ENCODE results near the gene TUBB. TPM values are rescaled to one million over a fixed set of nuclear protein-coding genes. Genes with fewer than 3 reads are reported as not detected.

Gene TUBB
- total RNA-seq, 2 experiments from 2014 or later: 1,695 to 1,719 TPM

GRCh38 chr6:30743099-30744053 is 23.2 kb downstream of the TUBB start:
- no peaks in the 10 kb centered on the region for H3K27me3 Mint-ChIP-seq

GRCh38 chr6:30744054-30744805 is 24.1 kb downstream of the TUBB start, which contains the start of gene IER3:
TSS of gene IER3 (minus strand) at chr6:30744547. CDS start at chr6:30744518, 29 bp downstream.
- peak within 1 kb of the TSS; percentile 99 for H3K4me3 Mint-ChIP-seq
- peak; percentile 91 for DNase-seq
- intact Hi-C loops (cut with micrococcal nuclease): loop anchor here (1.0 to 5.0 kb wide), 4 partner anchors 9 to 257 kb away; partner anchors contain the start of gene HLA-E
- peak within 1 kb of the TSS; percentile 97 for H3K27ac Mint-ChIP-seq
- H3K9me3 Mint-ChIP-seq: no peaks in the 10 kb centered on the region
- ChIA-PET CTCF (interaction anchor here (0.7 to 2.5 kb wide), 14 partner anchors 9 to 336 kb away, joined by 3 to 7 read pairs (median 4); partner anchors contain the start of gene VARS2), POLR2A (interaction anchor here (0.7 to 4.0 kb wide), 22 partner anchors 8 to 252 kb away, joined by 3 to 47 read pairs (median 6); partner anchors contain the start of gene MDC1)
- no peaks in the 10 kb centered on the region for H3K27me3 Mint-ChIP-seq
- H3K4me1 Mint-ChIP-seq (ENCODE audit: low read depth): peaks cover 57% of the 10 kb centered on the region
- peaks cover 47% of the 10 kb centered on the region for H3K36me3 Mint-ChIP-seq

More at GRCh38 chr6:30743099-30744053, 23.2 kb downstream of the TUBB start:
- peak overlapping the region; percentile 99 for H3K4me3 Mint-ChIP-seq
- POLR2A ChIA-PET: interaction anchor here (0.8 to 4.0 kb wide), 19 partner anchors 8 to 133 kb away, joined by 3 to 47 read pairs (median 6); partner anchors contain the start of gene MDC1
- peak overlapping the region; percentile 97 for H3K27ac Mint-ChIP-seq
- CTCF ChIA-PET: interaction anchor here (0.6 to 3.4 kb wide), 9 partner anchors 8 to 85 kb away, joined by 3 to 19 read pairs (median 4); no protein-coding TSS in a partner anchor
- intact Hi-C loops (cut with micrococcal nuclease): loop anchor here (1.0 to 5.0 kb wide), 6 partner anchors 8 to 256 kb away; partner anchors contain the start of gene HLA-E
- DNase-seq: peak; percentile 64
- H3K36me3 Mint-ChIP-seq: peaks cover 55% of the 10 kb centered on the region
- no peaks in the 10 kb centered on the region for H3K9me3 Mint-ChIP-seq
- H3K4me1 Mint-ChIP-seq (ENCODE audit: low read depth): peaks cover 63% of the 10 kb centered on the region

GRCh38 chr6:30747300-30747687 is 27.1 kb downstream of the TUBB start:
- H3K4me3 Mint-ChIP-seq: no peak overlapping the region
- ChIA-PET POLR2A (interaction anchor here (0.7 to 1.2 kb wide), 3 partner anchors 17 to 63 kb away, joined by 3 to 4 read pairs (median 4); no protein-coding TSS in a partner anchor), CTCF (interaction anchor here (1.0 to 1.3 kb wide), 5 partner anchors 19 to 332 kb away, joined by 3 to 4 read pairs (median 4); no protein-coding TSS in a partner anchor)
- intact Hi-C loops (cut with micrococcal nuclease): no loop called here
- H3K4me1 Mint-ChIP-seq (ENCODE audit: low read depth): peaks cover 29% of the 10 kb centered on the region
- H3K36me3 Mint-ChIP-seq: peaks cover 18% of the 10 kb centered on the region
- no peak for DNase-seq
- H3K27me3 Mint-ChIP-seq: no peaks in the 10 kb centered on the region
- no peak overlapping the region for H3K27ac Mint-ChIP-seq
- no peaks in the 10 kb centered on the region for H3K9me3 Mint-ChIP-seq

- CTCF ChIA-PET: interaction anchor here (0.8 to 1.2 kb wide), 2 partner anchors 11 to 19 kb away, joined by 3 to 4 read pairs; no protein-coding TSS in a partner anchor
- intact Hi-C loops (cut with micrococcal nuclease): no loop called here
- Mint-ChIP-seq H3K4me1 (ENCODE audit: low read depth) (peaks cover 32% of the 10 kb centered on the region), H3K36me3 (peaks cover 12% of the 10 kb centered on the region), H3K27me3 (no peaks in the 10 kb centered on the region), H3K9me3 (no peaks in the 10 kb centered on the region), H3K4me3 (no peak overlapping the region), H3K27ac (no peak overlapping the region)
- POLR2A ChIA-PET: interaction anchor here (0.9 to 1.2 kb wide), 2 partner anchors 21 to 62 kb away, joined by 4 read pairs; no protein-coding TSS in a partner anchor
- no peak for DNase-seq
Observed at GRCh38 chr6:30747902-30748769, 28.0 kb downstream of the TUBB start.

GRCh38 chr6:30748851-30749540 is 28.8 kb downstream of the TUBB start:
- intact Hi-C loops (cut with micrococcal nuclease): no loop called here
- peaks cover 4% of the 10 kb centered on the region for H3K36me3 Mint-ChIP-seq
- no peak overlapping the region for H3K27ac Mint-ChIP-seq
- H3K9me3 Mint-ChIP-seq: no peaks in the 10 kb centered on the region
- H3K4me1 Mint-ChIP-seq (ENCODE audit: low read depth): peaks cover 32% of the 10 kb centered on the region
- CTCF ChIA-PET: interaction anchor here (0.8 kb wide), 1 partner anchor 10 kb away, joined by 3 read pairs; no protein-coding TSS in a partner anchor
- no peaks in the 10 kb centered on the region for H3K27me3 Mint-ChIP-seq
- DNase-seq: no peak
- POLR2A ChIA-PET: no interaction called here
- H3K4me3 Mint-ChIP-seq: no peak overlapping the region

GRCh38 chr6:30749554-30750378 is 29.6 kb downstream of the TUBB start:
- no peak overlapping the region for H3K27ac Mint-ChIP-seq
- H3K36me3 Mint-ChIP-seq: no peaks in the 10 kb centered on the region
- no peak for DNase-seq
- peaks cover 31% of the 10 kb centered on the region for H3K4me1 Mint-ChIP-seq (ENCODE audit: low read depth)
- intact Hi-C loops (cut with micrococcal nuclease): no loop called here
- no peaks in the 10 kb centered on the region for H3K27me3 Mint-ChIP-seq
- ChIA-PET CTCF (no interaction called here), POLR2A (no interaction called here)
- no peak overlapping the region for H3K4me3 Mint-ChIP-seq
- no peaks in the 10 kb centered on the region for H3K9me3 Mint-ChIP-seq

GRCh38 chr6:30750379-30750668 is 30.2 kb downstream of the TUBB start:
- no peak overlapping the region for H3K27ac Mint-ChIP-seq
- intact Hi-C loops (cut with micrococcal nuclease): no loop called here
- no peak overlapping the region for H3K4me3 Mint-ChIP-seq
- no peaks in the 10 kb centered on the region for H3K27me3 Mint-ChIP-seq
- ChIA-PET POLR2A (no interaction called here), CTCF (no interaction called here)
- H3K9me3 Mint-ChIP-seq: no peaks in the 10 kb centered on the region
- H3K4me1 Mint-ChIP-seq (ENCODE audit: low read depth): peaks cover 25% of the 10 kb centered on the region
- H3K36me3 Mint-ChIP-seq: no peaks in the 10 kb centered on the region
- no peak for DNase-seq

GRCh38 chr6:30752157-30752927 is 32.2 kb downstream of the TUBB start:
- Mint-ChIP-seq H3K27me3 (no peaks in the 10 kb centered on the region), H3K27ac (no peak overlapping the region), H3K4me1 (ENCODE audit: low read depth) (peaks cover 21% of the 10 kb centered on the region), H3K4me3 (no peak overlapping the region), H3K9me3 (no peaks in the 10 kb centered on the region), H3K36me3 (no peaks in the 10 kb centered on the region)
- CTCF ChIA-PET: interaction anchor here (0.6 to 0.7 kb wide), 2 partner anchors 21 to 70 kb away, joined by 3 to 4 read pairs; no protein-coding TSS in a partner anchor
- POLR2A ChIA-PET: interaction anchor here (0.8 to 1.6 kb wide), 2 partner anchors 8 to 24 kb away, joined by 3 to 5 read pairs; partner anchors contain the start of gene IER3
- DNase-seq: no peak
- intact Hi-C loops (cut with micrococcal nuclease): no loop called here

- Mint-ChIP-seq H3K9me3 (no peaks in the 10 kb centered on the region), H3K27me3 (no peaks in the 10 kb centered on the region), H3K36me3 (no peaks in the 10 kb centered on the region), H3K4me1 (ENCODE audit: low read depth) (peaks cover 16% of the 10 kb centered on the region), H3K27ac (no peak overlapping the region), H3K4me3 (no peak overlapping the region)
- POLR2A ChIA-PET: interaction anchor here (1.0 to 1.1 kb wide), 2 partner anchors 10 to 57 kb away, joined by 3 to 4 read pairs; partner anchors contain the start of gene IER3
- intact Hi-C loops (cut with micrococcal nuclease): no loop called here
- CTCF ChIA-PET: interaction anchor here (0.7 to 1.1 kb wide), 2 partner anchors 76 to 82 kb away, joined by 3 read pairs; partner anchors contain the start of gene DHX16
- DNase-seq: no peak
Observed at GRCh38 chr6:30754631-30755030, 34.5 kb downstream of the TUBB start.
